IPS-18c (cell line): ENCODE data around the gene FGFR2.

ENCODE experiments used
- H3K4me3 ChIP-seq: 2 replicates; pipeline ENCODE4 v1.7.0; 2013; ENCODE audit warnings: low read depth, mild to moderate bottlenecking, low read length, moderate library complexity; ENCODE audit not compliant: insufficient read depth
- H3K9me3 ChIP-seq: one replicate; pipeline ENCODE4 v1.6.1; 2013; ENCODE audit warnings: mild to moderate bottlenecking, low read length, moderate library complexity; ENCODE audit not compliant: control insufficient read depth, insufficient read depth

FGFR2 gene

DNA sequence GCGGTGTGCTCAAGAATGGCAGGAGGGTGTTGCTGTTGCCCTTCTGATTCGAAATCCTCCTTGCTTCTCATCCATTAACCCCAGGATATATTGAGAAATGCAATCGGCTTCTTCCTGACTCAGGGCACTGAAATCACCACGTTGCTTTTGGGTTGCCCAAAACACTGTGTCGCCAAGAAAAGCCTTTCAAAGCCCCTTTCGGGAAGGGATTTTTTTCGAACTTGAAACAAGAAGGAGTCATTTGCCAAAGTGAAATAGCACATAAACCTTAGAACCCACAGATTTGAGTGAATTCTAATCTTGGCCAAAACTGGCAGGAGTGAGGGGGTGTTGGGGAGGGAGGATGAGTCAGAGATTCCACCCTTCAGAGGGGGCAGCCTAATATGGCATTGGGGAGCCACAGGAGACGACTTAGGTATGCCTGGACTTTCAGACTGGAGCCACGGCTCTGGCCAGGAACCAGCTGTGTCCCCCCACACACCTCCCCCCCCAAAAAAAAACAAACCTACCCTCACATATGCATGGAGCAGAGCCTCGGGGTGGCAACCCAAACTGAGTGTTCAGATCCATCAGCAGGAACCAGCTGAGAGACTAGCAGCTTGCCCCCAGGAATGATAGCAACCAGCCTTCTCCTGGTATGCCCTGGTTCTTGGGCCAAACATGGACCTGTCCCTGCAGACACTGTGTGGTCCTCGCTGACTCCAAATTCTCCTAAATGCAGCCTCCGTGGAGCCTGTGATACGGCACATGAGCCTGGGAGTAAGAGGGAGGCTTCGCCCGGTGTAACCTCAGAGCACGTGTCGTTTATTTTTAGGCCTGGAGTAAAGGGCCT, 138.4 kb downstream of the FGFR2 start:
- Histone ChIP-seq H3K4me3 (no peak overlapping the region), H3K9me3 (no peaks in the 10 kb centered on the region)

DNA sequence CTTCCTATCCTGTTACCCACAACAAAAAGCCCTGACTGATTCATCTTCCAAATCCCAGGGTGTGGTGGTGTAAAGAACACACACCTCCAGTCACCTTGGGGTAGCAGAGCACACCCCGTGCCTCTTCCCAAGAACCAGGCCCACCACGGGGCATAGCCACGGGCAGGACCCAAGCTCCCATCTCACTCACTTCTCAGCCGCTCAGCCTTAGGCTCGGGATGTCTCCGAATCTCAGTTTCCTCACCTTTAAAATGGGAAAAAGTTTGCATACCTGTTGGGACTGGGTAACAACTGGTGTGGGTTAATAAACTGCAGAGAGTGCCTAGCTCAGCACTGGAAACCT, 139.0 kb downstream of the FGFR2 start:
- Histone ChIP-seq H3K9me3 (no peaks in the 10 kb centered on the region), H3K4me3 (no peak overlapping the region)

GRCh38 chr10:121457729-121458128, 140.5 kb downstream of the FGFR2 start:
- Histone ChIP-seq H3K4me3 (no peak overlapping the region), H3K9me3 (no peaks in the 10 kb centered on the region)

DNA sequence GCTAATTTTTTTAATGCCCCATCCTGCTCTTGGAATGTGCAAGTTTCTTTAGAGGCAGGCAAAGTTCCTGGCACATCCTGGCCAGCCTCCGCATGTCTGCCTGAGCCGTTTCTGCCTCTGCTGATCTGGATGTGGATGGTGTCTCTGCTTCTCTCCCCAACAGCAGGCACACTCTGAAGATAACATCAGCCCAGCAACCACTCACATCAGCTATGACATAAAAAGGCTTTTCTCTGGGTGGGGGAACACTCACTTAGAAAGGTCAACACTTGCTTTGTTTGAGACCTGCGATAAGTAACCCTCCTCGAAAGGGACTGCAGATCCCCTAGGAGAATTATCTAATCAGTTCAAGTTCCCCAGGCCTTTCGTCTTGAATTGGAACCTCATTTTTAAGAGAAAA, 142.9 kb downstream of the FGFR2 start:
- Histone ChIP-seq H3K9me3 (no peaks in the 10 kb centered on the region), H3K4me3 (no peak overlapping the region)

- H3K9me3 ChIP-seq, result no peaks in the 10 kb centered on the region
- H3K4me3 ChIP-seq, result no peak overlapping the region
Observed at GRCh38 chr10:121454781-121455180, 143.5 kb downstream of the FGFR2 start.

- H3K4me3 ChIP-seq, result no peak overlapping the region
- no peaks in the 10 kb centered on the region for H3K9me3 ChIP-seq
Observed at GRCh38 chr10:121453160-121453559, 145.1 kb downstream of the FGFR2 start.

GRCh38 chr10:121452581-121452980, 145.7 kb downstream of the FGFR2 start:
- Histone ChIP-seq H3K9me3 (no peaks in the 10 kb centered on the region), H3K4me3 (no peak overlapping the region)

DNA sequence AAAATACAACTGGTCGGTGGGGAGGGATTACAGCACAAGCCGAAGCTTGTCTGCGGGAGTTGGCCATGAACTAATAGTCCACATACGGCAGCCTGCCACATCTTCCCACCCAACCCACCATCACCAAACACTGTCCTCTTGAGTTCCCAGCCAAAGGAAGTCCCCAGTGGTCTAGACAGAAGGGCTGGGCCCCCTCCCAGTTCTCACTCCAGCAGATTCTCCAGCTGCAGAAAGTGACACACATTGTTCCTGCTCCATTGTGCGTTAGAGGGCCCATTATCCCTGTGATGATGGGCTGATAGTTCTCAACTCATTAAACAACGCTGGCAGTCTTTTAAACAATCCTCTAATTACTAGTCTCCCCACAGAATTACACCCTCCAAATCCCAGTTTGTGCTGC, 148.0 kb downstream of the FGFR2 start:
- no peaks in the 10 kb centered on the region for H3K9me3 ChIP-seq
- no peak overlapping the region for H3K4me3 ChIP-seq

GRCh38 chr10:121449482-121449924, 148.7 kb downstream of the FGFR2 start:
- Histone ChIP-seq H3K4me3 (no peak overlapping the region), H3K9me3 (no peaks in the 10 kb centered on the region)

- Histone ChIP-seq H3K9me3 (no peaks in the 10 kb centered on the region), H3K4me3 (no peak overlapping the region)
Observed at GRCh38 chr10:121448766-121449421, 149.3 kb downstream of the FGFR2 start.

GRCh38 chr10:121444520-121445165, 153.6 kb downstream of the FGFR2 start:
- H3K4me3 ChIP-seq, result no peak overlapping the region
- no peaks in the 10 kb centered on the region for H3K9me3 ChIP-seq

DNA sequence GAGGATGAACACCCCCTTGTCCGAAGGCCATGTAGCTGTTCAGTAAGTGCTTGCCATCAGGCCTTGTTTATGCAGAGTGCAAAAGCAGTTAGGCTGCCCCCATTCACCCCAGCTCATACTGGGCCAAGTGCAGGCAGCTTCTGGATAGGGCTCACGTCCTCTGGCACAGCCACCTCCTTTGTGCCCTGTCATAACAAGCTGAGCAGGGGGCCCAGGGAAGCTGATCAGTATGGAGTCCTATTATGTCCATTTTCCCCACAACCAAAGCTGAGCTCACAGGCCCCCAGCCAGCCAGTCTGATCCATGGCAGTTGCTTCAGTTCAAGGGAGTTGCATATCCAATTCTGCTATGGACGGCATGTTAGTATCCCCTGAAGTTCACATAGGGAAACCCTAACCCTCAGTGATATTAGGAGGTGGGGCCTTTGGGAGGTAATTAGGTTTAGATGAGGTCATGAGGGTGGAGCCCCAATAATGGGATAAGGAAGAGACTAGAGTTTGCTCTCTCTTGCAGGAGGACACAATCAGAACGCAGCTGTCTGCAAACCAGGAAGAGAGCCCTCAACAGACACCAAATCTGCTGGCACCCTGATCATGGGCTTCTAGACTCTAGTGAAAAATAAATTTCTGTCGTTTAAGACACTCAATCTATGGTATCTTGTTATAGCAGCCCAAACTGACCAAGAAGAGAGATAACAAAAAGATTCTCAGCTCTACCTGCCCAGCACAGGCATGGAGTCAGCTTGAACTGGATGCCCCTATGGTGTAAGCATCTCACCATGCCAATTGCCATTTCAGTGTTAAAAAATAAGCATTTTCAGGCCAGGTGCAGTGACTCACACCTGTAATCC, 155.9 kb downstream of the FGFR2 start:
- Histone ChIP-seq H3K9me3 (no peaks in the 10 kb centered on the region), H3K4me3 (no peak overlapping the region)

DNA sequence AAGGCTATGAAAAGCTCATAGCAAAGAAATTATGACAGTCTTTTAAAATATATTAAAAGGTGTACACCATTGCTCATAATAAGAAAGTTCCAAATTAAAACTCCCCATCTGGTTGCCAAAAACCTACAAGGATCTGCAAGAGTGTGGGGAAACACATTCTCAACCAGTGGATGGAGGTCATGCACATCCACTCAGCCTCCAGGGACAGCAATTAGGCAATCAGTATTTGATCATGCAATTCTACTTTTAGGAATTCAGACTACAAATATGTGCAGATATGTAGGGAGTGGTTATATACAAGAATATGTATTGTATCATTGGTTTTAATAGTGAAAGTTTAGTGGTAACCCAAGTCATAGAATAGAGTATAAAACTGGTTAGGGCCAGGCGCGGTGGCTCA, 157.8 kb downstream of the FGFR2 start:
- no peak overlapping the region for H3K4me3 ChIP-seq
- H3K9me3 ChIP-seq, result no peaks in the 10 kb centered on the region

- H3K4me3 ChIP-seq, result no peak overlapping the region
- no peaks in the 10 kb centered on the region for H3K9me3 ChIP-seq
Observed at GRCh38 chr10:121438333-121438732, 159.9 kb downstream of the FGFR2 start.

- H3K4me3 ChIP-seq, result no peak overlapping the region
- no peaks in the 10 kb centered on the region for H3K9me3 ChIP-seq
Observed at GRCh38 chr10:121437596-121437995, 160.6 kb downstream of the FGFR2 start.

DNA sequence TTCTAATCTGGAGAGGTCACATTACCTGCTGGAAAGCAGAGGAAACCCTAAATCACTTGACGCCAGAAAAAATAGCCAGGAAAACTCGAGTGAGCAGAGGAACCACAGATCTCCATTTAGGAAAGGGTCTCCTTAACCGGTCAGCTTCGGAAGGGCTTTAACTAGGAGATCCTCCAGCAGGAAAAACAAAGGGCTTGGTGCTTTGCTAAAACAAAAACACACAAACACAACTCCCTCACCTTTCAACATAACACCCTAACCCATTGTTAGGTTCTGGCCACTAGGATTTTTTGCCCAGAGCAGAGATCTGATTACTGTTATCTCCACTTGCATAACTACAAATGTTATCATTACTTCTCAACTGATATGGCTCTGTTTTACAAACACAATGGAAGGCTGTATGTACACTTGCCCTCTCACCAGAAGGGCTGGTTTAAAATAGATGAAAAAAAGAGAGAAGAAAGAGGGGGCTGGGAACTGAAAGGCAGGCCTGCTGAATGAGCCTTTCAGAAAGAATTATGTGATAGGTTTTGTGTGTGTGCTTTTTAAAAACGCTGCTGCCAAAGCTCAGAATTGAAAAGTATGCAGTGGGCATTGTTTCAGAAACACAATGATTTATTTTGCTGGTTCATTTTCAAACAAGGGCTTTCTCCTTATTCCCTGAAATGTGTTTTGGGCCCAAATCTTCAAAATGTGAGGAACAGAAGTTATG, 161.5 kb downstream of the FGFR2 start:
- no peaks in the 10 kb centered on the region for H3K9me3 ChIP-seq
- H3K4me3 ChIP-seq, result no peak overlapping the region

DNA sequence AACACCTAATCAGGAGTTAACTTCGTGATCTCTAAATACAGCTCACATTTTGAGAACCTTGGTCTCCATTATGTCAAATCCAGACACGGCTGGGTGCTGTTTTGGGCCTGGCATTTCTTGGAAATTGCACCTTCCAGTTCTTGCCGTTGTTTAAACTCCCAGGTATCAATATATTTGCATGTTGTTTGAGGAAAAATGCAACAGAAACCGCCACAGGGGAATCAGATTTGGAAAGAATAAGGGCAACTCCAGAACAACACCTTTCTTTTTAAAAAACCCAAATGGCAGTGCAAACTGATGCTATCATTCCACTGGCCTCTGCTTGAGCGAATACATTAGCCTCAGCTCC, 162.0 kb downstream of the FGFR2 start:
- H3K4me3 ChIP-seq, result no peak overlapping the region
- H3K9me3 ChIP-seq, result no peaks in the 10 kb centered on the region
